Tibial nerve (tissue), 4 donors: ENCODE data around the gene ZFYVE28.

Experiments
- CTCF ChIP-seq, 5 experiments: fragments of 200-600 bp in 3 of 5; fragments of 450-650 bp in 2 of 5; sonication (generic) in 3 of 5; IDR thresholded peaks; one replicate each; pipeline ENCODE4 v1.5.1; 2016 to 2019; ENCODE audit warnings: antibody characterized with exemption in 5 of 5, mild to moderate bottlenecking in 3 of 5, moderate library complexity in 2 of 5
- EP300 ChIP-seq, 2 donors: sonication (generic); formaldehyde crosslinking; IDR thresholded peaks; one replicate each; pipeline ENCODE4 v1.6.1; 2017; ENCODE audit warnings: antibody characterized with exemption in 2 of 2, mild to moderate bottlenecking in 1 of 2
- POLR2A ChIP-seq, 2 donors: fragments of 450-650 bp; IDR thresholded peaks; one replicate each; pipeline ENCODE4 v1.6.1; 2017; ENCODE audit warnings: antibody characterized with exemption in 2 of 2, mild to moderate bottlenecking in 2 of 2, moderate library complexity in 2 of 2

- no peak for TF ChIP-seq POLR2A (IDR thresholded peaks at IDR 0.05)
- no peak for TF ChIP-seq CTCF (IDR thresholded peaks at IDR 0.05)
- no peak for TF ChIP-seq EP300 (IDR thresholded peaks at IDR 0.05)
Observed at GRCh38 chr4:2265113-2266110, 153.0 kb downstream of the ZFYVE28 start.
